GM19372 (cell line): ENCODE data around the gene ASIC2.

ENCODE experiments used
- ATAC-seq: cut with Tn5 transposase; IDR thresholded peaks from one replicate; pipeline ENCODE4 v1.9.1; 2021; ENCODE audit warnings: mild to moderate bottlenecking, low read depth, moderate library complexity; ENCODE audit not compliant: unreplicated experiment

The ASIC2 gene

GRCh38 chr17:33290253-33290652 is 2.8 kb downstream of the ASIC2 start:
- ATAC-seq, result no peak

DNA sequence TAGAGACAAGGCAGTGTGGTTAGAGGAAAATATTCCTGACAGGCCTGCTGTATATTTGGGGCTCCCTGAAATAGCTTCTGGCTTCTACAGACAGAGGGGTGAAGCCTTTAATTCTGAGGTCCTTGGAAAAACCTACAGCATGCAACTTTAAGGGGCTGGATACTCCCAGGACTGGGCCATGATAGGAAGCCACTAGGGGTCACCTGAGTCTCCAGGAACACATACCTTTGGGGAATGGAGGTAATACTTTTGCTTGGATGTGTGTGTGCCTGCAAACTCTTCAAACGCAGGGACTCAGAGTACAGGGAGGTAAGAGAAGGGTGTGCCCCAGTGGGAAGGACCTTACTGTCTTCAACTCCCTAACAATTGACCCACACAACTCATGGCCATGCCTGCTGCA is 4.1 kb downstream of the ASIC2 start:
- no peak for ATAC-seq

DNA sequence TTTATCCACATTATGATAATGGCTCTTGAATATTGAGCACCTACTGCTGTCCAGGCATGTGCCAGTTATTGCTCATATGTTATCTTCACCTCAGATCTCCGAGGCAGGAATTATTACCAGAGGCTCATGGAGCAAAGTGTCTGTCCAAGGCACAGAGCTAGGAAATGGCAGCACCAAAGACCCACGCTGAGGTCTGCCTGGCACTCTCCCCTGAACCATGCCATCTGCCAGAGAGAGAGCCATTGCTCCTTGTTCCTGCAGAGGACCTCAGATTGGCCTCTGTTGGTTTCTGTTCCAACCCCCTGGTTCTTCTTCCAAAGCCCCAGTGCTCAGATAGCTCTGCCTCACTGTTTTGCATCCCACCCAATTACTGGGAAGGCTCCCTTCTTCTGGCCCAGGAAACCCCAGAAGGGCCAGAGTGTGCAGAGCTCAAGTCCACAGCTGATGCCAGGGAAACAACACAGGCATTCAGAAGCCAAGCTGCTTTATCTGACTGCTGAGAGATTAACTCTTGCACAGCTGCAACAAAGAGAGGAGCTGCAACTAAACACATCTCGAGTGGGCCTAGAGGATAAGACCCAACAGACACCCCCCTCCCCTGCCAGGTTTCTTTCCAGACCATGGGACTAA is 5.9 kb downstream of the ASIC2 start:
- ATAC-seq, result no peak

GRCh38 chr17:33285413-33285812 is 7.7 kb downstream of the ASIC2 start:
- no peak for ATAC-seq

DNA sequence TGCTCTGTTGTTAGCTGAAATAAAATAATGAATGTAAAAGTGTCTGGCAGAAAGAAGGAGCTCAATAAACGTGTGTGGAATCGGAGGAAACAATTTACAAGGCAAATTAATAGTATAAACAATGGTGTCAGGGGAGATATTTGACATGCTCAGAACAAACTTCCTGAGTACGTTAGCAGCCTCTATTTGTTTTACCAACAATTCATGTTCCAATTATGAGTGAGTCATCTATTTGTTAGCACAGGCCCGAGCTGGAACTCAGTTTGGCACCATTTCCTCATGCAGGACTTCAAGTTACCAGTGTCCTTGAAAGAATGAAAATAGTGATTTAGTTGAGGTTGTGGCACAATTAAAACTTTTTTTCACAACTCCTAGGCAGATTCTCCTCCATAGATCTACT is 9.1 kb downstream of the ASIC2 start:
- no peak for ATAC-seq

DNA sequence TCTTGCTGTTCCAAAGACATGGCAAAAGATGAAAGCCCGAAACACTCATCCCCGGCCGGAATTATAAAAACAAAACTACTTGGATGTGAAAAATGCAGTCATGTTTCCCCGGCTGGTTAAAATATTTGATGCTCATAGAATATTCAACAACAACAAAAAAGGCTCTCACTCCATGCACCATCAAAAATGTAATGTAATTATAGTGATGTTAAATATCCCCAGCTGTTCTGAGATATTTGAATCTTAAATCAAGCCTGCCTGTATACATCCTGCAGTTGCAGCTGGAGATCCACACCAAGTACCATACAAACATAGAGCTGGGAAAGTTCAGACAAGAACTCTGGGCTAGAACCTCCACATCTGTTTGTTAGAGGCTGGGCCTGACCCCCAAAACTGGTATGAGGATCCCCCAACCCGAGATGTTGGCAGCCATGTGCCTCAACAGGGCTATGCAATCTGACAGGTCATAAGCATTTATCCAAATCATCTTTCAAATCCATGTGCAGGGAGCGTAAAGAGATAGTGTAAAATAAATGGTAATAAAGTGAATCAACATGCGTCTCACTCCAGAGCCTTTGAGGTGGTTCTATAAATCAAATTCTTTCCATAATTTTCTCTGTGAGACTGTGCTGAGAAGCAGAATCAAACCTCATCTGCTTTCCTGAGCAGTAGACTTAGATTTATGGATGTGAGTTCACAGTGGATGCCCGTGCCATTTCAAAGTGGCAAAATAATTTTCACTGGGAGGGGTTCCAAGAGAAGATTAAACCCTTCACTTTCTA is 12.7 kb downstream of the ASIC2 start:
- ATAC-seq, result no peak

DNA sequence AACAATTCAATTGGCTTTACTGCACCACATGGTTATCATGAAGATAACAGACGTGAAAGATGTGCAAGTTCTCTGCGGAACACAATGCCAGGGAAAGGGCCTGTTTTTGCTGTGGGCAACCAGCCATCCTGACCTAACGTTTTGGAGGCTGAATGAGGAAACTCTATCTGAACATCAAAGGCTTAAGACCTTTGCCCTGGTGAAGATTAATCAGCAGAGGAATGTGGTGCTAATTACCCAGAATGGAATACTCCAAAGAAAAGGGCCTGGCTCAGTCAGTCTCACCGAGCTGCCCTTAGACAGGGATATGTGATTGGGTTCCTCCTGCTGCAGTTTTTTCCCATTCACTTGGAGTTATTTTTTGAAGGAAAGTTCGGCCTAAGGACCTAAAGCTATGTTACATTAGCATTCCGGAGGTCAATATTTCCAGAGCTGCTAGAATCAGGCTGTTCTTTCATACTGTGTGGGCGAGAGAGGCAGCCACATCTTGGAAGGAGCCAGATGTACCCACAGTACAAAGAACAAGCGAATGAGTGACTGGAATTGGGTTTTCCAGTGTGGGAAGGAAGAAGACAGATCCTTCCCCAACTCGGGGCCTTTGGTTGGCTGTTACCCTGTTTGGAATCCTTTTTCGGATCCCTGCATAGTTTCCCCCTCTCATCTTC is 15.5 kb downstream of the ASIC2 start:
- no peak for ATAC-seq

DNA sequence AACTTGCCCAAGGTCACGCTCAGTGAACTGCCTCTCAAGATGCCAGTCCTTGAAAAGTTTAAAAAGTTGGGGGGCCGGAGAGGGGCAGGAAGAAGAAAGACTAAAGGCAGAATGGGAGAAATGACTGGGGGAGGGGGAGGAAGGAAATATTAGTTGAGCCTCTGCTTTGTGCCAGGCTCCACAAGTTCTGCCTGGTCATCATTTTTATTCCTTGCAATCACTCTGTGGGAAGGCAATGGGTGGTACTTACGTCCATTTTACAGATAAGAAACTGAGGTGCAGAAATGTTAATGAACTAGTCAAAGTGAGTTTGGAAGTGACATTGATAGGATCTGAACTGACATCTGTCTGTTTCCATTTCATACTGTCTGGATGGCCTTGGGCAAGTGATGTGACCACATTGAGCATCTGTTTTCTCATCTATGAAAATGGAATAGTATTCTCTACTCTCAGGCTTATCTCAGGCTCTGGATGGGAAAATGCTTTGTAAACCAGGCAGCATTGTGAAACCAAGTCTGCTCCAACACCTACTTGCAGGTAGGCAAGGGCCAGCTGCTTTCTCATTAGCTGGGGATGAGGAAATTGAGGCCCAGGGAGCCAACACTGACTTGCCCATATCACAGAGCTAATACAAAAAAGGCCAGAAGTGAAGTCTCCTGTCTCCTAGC is 19.2 kb downstream of the ASIC2 start:
- ATAC-seq, result no peak

- ATAC-seq, result no peak
Measured at GRCh38 chr17:33273271-33273670, 19.8 kb downstream of the ASIC2 start.

GRCh38 chr17:33272438-33272837 is 20.7 kb downstream of the ASIC2 start:
- ATAC-seq, result no peak

DNA sequence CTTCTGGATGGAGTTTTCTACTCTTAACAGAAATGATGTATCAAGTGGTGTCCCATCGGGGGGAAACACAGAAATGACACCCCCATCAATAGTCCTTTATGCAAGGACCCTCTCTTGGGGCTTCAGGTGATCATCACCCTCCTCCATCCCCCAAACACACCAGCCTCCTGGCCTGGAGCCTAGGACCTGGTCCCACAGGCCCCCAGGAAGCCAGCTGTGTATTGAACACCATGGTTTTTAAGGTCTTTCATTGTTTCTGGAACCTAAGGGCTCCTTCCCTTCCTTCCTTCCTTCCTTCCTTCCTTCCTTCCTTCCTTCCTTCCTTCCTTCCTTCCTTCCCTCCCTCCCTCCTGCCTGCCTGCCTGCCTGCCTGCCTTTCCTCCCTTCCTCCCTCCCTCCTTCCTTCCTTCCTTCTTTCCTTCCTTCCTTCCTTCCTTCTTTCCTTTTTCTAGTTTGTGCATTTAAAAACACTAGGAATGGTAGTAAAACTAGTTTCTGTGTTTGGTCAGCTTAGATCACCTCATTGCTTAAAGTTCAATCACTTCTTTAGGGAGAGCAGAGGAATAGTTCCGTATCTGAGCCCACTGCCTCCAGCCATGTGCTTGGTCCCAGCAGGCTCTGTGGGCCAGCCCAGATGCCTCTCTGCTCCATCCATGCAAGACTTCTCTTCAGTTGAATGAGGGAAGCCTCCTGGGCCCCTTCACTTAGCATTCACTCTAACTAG is 23.6 kb downstream of the ASIC2 start:
- no peak for ATAC-seq

DNA sequence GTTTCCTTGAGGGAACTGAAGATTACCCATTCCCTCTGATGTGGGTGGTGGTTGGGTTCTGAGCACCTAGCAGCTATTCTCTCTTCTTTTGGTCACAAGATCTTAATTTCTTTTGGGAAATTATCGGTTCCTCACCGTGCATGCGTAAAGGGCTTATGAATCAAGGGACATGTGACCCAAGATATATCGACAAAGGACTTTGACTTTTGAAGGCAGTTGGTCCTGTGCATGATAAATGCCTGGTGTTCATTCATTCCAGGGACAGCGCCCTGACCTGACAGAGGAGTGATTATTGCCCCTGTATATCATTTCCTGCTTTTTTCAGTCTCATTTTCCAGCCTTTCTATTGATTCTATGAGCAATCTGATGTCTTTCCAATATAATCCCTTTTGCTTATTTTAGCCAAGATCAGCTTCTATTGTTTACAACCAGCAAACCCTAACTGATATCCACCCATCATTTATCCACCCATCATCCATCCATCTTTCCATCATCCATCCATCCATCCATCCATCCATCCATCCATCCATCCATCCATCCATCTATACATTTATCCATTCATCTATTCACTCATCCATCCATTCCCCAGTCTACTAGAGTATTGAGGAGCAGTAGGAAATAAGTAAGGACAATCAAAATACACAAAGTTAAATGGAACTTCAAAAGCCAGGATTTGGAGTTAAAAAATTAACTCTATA is 25.1 kb downstream of the ASIC2 start:
- ATAC-seq, result no peak

DNA sequence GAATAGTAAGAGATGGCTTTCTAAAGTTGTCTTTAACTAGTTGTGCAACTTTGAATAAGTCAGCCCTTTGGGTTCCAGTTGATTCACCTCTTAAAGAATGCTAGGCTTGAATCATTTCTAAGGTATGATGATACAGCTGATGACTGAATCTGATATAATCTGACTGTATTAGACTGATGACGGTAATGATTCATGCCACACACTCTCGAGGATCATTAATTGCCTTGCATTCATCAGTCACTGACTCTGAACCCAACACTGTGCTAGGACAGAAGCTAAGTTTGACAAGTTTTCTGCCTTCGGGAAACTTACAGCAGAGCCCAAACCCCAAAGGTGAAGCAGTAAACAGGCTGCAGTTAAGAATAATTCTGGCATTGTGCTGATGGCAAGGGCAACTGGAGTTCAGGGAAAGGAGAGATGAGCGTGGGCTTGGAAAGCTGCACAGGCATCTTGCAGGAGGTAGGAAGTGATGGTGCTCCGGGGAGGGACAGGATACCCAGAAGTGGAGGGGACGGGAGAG is 25.8 kb downstream of the ASIC2 start:
- ATAC-seq, result no peak

- no peak for ATAC-seq
Measured at GRCh38 chr17:33266611-33267010, 26.5 kb downstream of the ASIC2 start.

DNA sequence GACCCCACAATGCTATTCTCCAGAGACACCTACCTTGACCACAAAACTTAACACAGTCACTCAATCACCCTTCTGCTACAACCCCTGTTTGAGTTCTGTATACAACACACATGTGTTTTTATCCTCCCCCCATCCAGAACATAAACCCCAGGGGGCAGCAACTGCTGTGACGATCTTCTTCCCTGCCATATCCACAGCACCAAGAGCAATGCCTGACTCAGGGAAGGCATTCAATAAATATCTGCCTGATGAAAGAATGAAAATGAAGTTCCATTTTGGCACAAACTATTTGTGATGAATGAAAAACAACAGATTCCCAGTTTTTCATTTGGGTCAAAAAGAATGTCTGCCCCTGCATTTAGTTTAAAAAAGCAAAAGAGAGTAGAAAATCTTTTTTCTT is 27.0 kb downstream of the ASIC2 start:
- ATAC-seq, result no peak

DNA sequence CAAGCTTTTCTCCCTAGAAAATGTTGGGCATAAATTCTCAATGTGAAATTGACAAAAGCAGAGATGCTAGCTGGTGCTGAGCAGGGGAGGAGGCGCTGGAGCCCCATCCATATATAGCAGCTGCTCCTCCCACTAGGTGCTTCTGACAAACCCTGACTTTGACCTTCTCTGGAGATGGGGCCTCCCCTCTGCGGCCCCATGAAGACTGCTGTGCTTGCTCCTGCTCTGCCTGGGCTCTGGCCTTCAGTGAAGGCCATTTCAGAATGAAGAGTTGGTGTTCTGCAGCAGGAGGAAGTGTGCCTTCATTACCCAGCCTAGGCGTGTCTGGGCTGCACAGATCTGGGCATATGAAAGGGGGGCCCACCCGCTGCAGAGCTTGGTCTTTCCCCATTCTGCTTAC is 29.7 kb downstream of the ASIC2 start:
- ATAC-seq, result no peak

- ATAC-seq, result no peak
Measured at GRCh38 chr17:33262266-33263123, 30.6 kb downstream of the ASIC2 start.

DNA sequence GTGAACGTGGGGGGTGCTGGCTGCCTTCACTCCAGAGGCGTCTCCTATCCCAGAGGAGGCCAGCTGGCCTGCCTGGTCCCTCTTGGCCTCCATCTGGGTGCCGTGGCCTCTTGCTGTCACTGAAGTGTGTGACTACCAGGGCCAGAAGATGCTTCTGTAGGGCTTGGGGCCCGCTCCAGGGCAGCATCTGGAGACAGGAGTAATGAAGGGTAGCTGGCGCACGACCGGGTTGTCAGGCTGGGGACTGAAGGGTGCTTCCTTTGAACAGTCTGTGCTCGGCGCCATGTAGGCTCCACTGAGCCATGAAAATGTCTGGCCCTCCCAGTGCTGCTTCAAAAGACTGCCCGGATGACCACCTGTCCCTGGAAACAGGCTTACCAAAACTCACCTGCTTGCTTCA is 31.3 kb downstream of the ASIC2 start:
- no peak for ATAC-seq

DNA sequence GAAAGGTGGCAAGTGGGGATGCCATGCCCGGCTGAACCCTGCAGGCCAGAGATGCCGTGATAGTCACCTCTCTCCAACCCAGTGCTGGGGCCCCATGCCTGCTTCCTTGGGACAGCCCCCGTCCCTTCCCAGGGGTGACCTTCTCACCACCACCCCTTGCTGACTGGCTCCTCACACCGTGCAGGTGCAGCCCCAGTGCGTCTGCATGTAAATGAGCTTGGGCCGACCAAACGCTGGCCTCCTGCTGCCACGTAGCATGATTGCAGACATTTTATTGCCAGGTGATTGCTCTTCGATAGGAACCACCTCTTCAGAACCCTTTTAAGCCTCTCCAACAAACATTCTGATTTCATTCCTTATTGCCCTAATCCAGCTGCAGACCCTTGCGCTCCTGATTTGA is 32.5 kb downstream of the ASIC2 start:
- no peak for ATAC-seq
